Measurements from ENCODE around the gene SSC4D. TPM values are rescaled to one million over a fixed set of nuclear protein-coding genes. Genes with fewer than 3 reads are reported as not detected.

The SSC4D gene
- total and polyA plus RNA-seq, 2 of the 8 experiments (the other 6 are each of a cell fraction or from before 2014, with no cell fraction given): 11.8 to 27.5 TPM

DNA sequence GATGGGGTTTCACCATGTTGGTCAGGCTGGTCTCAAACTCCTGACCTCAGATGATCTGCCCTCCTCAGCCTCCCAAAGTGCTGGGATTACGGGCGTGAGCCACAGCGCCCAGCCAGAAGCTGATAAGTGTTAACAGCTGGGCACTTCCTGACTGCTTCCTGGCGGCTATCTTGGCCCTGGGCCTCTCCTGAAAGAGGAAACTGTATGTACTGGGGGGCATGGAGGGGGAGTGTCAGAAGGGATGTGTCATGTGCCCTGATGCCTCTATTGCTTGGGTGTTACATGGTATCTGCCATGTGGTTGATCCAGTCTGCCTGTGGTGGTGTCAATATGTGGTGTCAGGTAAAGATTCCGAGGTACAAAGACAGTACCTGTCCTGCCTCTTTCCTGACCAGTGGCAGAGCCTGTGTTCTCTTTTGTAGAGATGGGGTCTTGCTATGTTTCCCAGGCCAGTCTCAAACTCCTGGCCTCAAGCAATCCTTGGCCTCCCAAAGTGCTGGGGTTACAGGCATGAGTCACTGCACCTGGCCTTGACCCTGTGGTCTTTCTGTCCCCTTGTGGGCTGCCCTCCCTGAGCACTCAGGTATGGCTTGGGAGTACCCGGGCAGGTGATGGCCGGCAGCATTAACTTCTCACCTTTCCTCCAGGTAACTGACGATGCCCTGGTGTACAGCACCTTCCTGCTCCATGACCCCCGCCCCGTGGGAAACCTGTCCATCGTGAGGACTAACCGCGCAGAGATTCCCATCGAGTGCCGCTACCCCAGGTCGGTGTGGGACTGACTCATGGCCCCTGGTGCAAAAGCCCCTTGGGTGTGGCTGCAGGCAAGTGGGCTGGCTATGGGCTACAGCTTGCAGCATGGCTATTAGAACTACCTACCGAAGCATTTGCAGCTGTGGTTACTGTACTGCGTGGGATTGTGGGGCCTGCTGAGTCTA lies 19.6 kb upstream of the SSC4D start (continued):
- no peak for TF ChIP-seq EZH2 (IDR thresholded peaks at IDR 0.05; ENCODE audit: low read depth, low read length, severe bottlenecking)
